ENCODE data around the gene MPV17L2. TPM values are rescaled to one million over a fixed set of nuclear protein-coding genes. Genes with fewer than 3 reads are reported as not detected.

MPV17L2 gene
- total and polyA plus RNA-seq, 2 experiments from 2014 or later: 22.4 to 31.8 TPM

DNA sequence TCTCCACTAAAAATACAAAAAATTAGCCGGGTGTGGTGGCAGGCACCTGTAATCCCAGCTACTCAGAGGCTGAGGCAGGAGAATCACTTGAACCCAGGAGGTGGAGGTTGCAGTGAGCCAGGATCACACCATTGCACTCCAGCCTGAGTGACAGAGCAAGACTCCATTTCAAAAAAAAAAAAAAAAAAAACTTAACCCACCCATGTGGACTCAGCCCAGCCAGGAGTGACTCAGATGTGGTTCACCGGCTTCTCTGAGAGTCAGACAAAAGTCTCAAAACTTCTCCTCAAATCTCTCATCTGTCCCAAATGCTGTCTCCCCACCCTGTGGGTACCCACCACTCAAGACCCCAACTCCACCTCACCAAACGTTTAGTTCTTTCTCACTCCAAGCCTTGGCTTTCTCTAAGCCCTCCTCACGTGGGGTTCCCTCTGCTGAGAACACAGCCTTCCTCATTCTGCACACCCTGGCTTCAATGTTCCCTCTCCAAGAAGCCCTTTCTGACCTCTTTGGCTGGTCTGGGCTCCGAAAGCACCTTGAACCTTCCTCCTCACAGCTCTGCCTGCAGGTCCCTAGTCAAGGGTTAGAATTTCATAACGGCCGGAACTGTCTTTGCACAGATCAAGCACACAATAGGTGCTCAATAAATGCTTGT is 21.9 kb downstream of the MPV17L2 start:
- H2AFZ ChIP-seq: no peak overlapping the region
- H3K79me2 ChIP-seq: no peaks in the 10 kb centered on the region
- no peaks in the 10 kb centered on the region for H3K9me3 ChIP-seq (ENCODE audit: low read depth)
- H4K20me1 ChIP-seq (ENCODE audit: insufficient read depth, poor library complexity, severe bottlenecking): no peaks in the 10 kb centered on the region
- H3K4me3 ChIP-seq: no peak overlapping the region
- no peaks in the 10 kb centered on the region for H3K36me3 ChIP-seq (replicated peaks; ENCODE audit: insufficient read depth, low read depth)
- H3K4me2 ChIP-seq: no peak overlapping the region
- no peak for DNase-seq (ENCODE audit: low spot score)
- no peaks in the 10 kb centered on the region for H3K27me3 ChIP-seq
- TF ChIP-seq, protein P1, sequence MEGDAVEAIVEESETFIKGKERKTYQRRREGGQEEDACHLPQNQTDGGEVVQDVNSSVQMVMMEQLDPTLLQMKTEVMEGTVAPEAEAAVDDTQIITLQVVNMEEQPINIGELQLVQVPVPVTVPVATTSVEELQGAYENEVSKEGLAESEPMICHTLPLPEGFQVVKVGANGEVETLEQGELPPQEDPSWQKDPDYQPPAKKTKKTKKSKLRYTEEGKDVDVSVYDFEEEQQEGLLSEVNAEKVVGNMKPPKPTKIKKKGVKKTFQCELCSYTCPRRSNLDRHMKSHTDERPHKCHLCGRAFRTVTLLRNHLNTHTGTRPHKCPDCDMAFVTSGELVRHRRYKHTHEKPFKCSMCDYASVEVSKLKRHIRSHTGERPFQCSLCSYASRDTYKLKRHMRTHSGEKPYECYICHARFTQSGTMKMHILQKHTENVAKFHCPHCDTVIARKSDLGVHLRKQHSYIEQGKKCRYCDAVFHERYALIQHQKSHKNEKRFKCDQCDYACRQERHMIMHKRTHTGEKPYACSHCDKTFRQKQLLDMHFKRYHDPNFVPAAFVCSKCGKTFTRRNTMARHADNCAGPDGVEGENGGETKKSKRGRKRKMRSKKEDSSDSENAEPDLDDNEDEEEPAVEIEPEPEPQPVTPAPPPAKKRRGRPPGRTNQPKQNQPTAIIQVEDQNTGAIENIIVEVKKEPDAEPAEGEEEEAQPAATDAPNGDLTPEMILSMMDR (IDR thresholded peaks at IDR 0.05; ENCODE audit: poor library complexity): no peak
- no peaks in the 10 kb centered on the region for H3K4me1 ChIP-seq (ENCODE audit: insufficient read depth)
- H3K9me2 ChIP-seq (replicated peaks; ENCODE audit: insufficient read depth): no peaks in the 10 kb centered on the region
- WGBS (ENCODE audit: low lambda C conversion rate, missing lambda C conversion rate): 77% methylated on average over 7 of the region's 7 CpGs
- no peak overlapping the region for H3K27ac ChIP-seq

DNA sequence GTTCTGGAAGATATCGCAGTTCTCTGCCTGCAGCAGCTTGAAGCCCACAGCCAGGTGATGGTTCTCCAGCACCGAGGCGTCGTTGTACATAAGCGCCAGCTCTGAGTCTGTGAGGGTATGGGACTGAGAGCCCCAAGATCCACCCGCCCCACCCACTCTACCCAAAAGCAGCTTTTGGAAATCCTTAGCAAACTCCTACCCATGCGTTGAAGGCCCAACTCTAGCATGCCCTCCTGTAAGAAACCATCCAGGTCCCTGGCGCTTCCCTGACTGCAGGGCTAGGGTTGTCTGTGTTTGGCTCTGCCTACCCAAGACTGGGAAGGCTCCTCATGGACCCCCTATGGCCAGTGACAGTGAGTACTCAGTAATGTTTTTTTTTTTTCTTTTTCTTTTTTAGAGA is 23.8 kb downstream of the MPV17L2 start:
- H3K36me3 ChIP-seq (replicated peaks; ENCODE audit: insufficient read depth, low read depth): no peaks in the 10 kb centered on the region
- no peak overlapping the region for H3K4me3 ChIP-seq
- no peaks in the 10 kb centered on the region for H3K4me1 ChIP-seq (ENCODE audit: insufficient read depth)
- no peak for DNase-seq (ENCODE audit: low spot score)
- no peaks in the 10 kb centered on the region for H4K20me1 ChIP-seq (ENCODE audit: insufficient read depth, poor library complexity, severe bottlenecking)
- no peak overlapping the region for H3K4me2 ChIP-seq
- H3K27me3 ChIP-seq: peaks cover 3% of the 10 kb centered on the region
- H3K79me2 ChIP-seq: no peaks in the 10 kb centered on the region
- TF ChIP-seq, protein P1 (IDR thresholded peaks at IDR 0.05; ENCODE audit: poor library complexity): no peak
- TF ChIP-seq EZH2 (IDR thresholded peaks at IDR 0.05; ENCODE audit: borderline replicate concordance) (no peak), EZH2phosphoT487 (IDR thresholded peaks at IDR 0.05; ENCODE audit: low read depth, severe bottlenecking, unreplicated experiment) (no peak)
- H3K27ac ChIP-seq: no peak overlapping the region
- H3K9me2 ChIP-seq (replicated peaks; ENCODE audit: insufficient read depth): no peaks in the 10 kb centered on the region
- no peak overlapping the region for H2AFZ ChIP-seq
- H3K9me3 ChIP-seq (ENCODE audit: low read depth): no peaks in the 10 kb centered on the region
- WGBS (ENCODE audit: low lambda C conversion rate, missing lambda C conversion rate): 93% methylated on average over 8 of the region's 8 CpGs

DNA sequence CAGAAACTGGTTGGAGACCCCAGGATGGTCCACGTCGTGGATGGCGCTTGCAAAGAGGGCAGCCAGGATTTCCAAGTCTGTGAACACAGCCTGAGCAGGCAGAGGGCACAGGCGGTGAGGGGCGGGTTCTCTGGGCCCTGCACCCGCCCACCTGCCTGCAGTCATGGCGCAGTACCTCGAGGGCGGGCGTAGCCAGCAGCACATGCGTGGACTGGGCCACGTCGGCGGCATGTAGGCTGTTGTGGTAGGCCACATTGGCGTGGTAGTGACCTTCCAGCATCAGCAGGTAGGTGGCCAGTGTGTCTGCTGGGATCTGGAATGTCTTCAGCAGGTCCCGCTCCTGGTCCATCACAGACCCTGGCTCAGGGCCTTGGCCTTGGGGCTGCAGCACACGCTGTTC is 25.1 kb downstream of the MPV17L2 start:
- DNase-seq (ENCODE audit: low spot score): no peak
- H3K9me2 ChIP-seq (replicated peaks; ENCODE audit: insufficient read depth): no peaks in the 10 kb centered on the region
- no peaks in the 10 kb centered on the region for H3K4me1 ChIP-seq (ENCODE audit: insufficient read depth)
- peaks cover 3% of the 10 kb centered on the region for H3K27me3 ChIP-seq
- H3K4me3 ChIP-seq: no peak overlapping the region
- H4K20me1 ChIP-seq (ENCODE audit: insufficient read depth, poor library complexity, severe bottlenecking): no peaks in the 10 kb centered on the region
- H3K79me2 ChIP-seq: no peaks in the 10 kb centered on the region
- no peak overlapping the region for H3K27ac ChIP-seq
- 95% methylated on average over 17 of the region's 17 CpGs for WGBS (ENCODE audit: low lambda C conversion rate, missing lambda C conversion rate)
- TF ChIP-seq, protein P1 (IDR thresholded peaks at IDR 0.05; ENCODE audit: poor library complexity): no peak
- no peak for TF ChIP-seq EZH2phosphoT487 (IDR thresholded peaks at IDR 0.05; ENCODE audit: low read depth, severe bottlenecking, unreplicated experiment)
- no peak for TF ChIP-seq EZH2 (IDR thresholded peaks at IDR 0.05; ENCODE audit: borderline replicate concordance)
- H3K4me2 ChIP-seq: no peak overlapping the region
- H2AFZ ChIP-seq: no peak overlapping the region
- no peaks in the 10 kb centered on the region for H3K9me3 ChIP-seq (ENCODE audit: low read depth)
- no peaks in the 10 kb centered on the region for H3K36me3 ChIP-seq (replicated peaks; ENCODE audit: insufficient read depth, low read depth)
